ENCODE results near the gene TSLP.

TSLP gene

DNA sequence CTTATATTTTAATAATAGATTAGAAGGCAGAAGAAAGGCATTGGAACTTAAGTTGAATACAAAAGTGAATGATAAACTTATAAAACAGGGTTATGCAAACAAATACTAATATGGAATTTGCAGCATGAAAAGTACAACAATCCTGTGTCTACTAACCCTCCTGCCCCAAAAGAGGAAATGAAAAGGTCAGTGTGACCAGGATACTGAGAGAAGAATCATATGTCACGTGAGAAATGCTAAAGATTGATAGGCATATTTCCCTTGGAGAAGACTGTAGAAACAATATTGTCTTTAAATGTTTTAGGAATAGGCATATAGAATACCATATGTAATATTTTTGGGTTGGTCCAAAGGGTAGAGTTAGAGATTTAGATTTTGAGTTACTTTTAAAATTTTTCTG lies 24.5 kb downstream of the TSLP start:
- DNase-seq (ENCODE audit: low read depth, low spot score) = no peak

DNA sequence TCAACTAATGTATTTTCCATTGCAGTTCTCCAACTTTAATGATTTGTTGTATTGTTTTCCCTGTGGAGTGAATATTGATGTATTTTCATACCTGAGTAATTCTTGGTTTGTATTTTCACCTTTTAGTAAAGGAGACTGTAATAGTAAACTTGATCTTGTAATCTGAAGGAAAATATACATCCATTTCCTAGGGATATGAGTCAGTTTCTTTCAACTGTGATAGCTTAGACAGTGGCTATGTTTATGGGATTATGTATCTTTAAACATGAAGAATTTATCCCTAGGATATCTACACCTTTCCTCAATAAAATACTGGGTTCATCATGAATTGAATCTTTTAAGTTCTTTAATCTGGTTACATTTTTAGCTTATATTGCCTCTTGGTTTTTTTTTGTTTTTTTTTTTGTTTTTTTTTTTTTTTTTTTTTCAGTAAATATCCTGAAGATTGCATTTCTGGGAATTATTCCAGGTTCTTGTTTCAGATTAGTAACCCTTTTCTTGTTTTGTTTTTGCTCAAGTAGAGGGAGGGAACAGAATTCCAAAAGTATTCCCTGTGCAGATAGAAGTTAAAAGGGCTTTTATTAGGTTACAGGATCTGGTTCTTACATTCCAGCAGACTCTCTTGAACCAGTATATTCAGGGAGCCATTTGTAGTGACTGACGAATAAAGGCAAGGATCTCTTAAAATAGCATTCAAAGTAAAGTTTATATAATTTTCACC lies 27.7 kb downstream of the TSLP start:
- DNase-seq (ENCODE audit: low read depth, low spot score) = no peak

DNA sequence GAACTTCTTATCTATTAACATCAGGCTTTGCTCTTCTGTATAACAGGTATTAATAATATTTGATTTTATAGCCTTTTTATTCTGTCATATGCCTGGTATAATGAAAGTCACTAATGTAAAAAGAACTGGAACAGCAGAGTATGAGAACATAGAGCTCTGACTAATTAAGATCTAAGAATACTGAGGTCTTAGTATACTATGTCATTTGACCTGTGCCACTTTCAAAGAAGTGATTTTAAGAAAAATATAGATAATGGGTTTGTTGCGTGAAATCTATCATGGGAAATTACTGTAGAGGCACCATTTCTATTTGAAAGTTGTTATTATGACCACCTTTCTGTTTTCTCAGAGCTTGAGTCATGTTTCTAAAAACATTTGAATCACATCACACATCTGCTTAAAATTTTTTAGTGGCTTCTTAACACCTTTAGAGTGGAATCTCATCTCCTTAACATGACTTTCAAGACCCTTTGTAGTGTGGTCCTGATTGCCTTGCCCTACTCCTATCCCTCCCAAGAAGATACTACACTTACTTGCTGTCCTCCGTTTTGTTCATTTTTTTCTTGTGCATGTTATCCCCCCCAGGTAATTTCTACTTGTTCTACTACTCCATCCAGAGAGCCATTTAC lies 34.9 kb downstream of the TSLP start:
- DNase-seq (ENCODE audit: low read depth, low spot score) = no peak

DNA sequence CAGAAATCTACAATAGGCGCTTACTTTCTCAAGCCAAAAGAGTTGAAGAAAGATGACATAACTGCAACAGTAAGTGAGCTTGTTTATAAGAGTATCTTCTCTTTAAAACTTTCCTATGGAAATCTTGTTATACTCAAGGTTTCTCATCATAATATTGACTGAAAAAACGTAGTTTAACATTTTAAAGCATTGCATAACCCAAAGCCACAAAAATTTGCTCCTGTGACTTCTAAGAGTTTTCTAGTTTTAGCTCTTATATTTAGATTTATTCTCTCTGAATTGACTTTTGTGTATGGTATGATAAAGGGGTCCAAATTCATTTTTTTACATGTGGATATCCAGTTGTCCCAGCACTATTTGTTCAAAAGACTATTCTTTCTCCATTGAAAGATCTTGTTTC lies 35.9 kb downstream of the TSLP start:
- no peak for DNase-seq (ENCODE audit: low read depth, low spot score)

DNA sequence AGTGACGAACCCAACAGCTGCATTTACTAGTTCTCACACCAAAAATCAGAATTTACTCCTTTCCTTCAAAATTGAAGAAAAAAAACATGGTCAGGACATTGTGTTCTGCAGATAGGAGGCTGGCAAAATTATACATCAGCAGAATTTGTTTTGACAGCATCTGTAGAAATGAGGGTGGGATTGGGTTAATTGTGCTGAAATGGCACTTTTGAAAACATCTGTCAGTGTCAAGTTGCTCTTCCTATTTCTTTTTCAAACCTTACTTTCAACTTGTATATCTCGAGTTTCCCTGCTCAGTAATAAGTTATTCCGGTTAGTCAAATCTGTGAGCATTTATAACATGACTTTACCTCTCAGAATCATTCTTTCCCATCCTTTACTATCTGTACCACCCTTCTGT lies 40.4 kb downstream of the TSLP start:
- no peak for DNase-seq (ENCODE audit: low read depth, low spot score)

DNA sequence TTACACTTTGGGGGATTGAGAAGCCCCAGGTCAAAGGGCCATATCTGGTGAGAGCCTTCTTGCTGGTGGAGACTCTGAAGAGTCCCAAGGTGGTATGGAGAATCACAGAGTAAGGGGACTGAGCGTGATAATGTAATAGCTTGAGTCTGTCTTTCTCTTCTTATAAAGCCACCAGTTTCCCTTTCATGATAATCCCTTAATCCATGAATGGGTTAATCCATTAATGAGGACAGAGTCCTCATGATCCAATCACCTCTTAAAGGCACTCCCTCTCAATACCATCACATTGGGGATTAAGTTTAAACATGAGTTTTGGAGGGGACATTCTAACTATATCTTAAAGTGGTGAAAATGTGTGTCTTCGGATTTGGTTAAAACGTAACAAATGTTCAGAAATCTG lies 42.2 kb downstream of the TSLP start:
- DNase-seq (ENCODE audit: low read depth, low spot score) = no peak

DNA sequence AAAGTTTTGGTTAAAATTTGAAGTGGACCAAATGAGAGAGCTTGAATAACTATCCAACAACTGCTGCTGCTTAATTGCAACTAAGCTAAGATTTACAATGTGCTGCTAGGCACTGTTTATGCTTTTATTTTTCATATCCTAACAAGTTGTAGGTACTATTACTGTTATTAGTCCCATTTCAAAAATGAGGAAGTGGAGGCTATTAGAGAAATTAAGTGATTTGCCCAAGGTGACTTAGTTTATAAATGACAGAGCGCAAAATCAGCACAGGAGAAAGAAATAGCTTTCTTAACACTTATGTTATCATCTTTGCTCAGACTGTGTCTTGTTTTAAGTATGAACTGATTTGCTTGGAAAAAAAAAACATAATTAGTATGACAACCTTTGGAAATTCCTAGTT lies 43.7 kb downstream of the TSLP start:
- DNase-seq (ENCODE audit: low read depth, low spot score) = no peak

DNA sequence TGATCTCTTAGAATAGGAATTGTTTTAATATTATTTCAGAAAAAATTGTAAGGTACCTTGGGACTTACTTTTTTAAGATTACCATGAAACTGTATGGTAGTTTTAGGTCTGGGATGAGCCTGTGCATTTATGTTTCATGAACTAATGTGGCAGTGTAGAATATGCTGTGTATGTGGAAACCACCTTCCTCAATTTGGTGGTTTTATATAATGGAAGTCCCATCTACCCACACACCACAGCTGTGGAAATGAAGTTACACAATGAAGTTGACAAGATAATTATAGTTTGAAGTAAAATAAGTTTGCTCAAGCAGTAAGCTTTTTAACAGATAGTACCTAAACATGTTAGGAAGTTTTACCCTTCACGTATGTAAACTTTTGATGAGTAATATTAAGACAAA lies 45.0 kb downstream of the TSLP start:
- DNase-seq (ENCODE audit: low read depth, low spot score) = no peak

DNA sequence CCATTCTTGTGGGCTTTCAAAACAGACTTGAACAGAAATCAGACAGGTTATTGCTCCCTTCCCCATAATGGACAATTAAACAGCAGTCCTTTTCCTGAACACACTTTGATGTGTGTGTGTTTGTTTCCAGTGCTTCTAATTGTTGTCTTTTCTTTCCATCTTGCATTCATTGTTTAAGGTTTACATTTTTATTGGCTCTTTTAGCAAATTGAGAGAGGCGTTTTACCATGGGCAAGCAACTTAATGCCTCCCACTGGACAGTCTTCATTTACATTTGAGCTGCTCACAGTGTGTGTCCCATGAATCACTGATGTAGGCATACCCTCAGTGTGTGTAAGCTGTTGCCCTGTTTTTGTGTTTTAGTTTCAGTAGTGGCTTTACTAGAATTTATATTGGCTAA lies 45.6 kb downstream of the TSLP start:
- no peak for DNase-seq (ENCODE audit: low read depth, low spot score)

DNA sequence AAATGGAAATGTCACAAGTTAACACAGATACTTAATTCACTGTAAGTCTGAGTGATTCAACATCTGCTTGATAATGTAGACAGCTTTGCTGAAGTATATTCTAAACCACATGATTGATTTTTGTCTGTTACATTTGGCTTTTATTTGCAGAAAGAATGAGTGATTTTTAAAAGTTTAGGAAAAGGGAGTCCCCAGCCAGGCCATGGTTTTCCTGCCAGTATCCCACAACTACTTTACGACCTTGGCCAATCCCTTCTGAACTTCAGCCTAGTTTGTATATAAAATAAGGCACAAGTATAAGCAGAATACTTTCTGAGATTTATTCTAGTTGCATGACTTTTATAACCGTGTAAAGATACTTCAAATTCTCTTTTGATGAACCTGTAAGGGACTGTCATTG lies 47.7 kb downstream of the TSLP start:
- no peak for DNase-seq (ENCODE audit: low read depth, low spot score)

DNA sequence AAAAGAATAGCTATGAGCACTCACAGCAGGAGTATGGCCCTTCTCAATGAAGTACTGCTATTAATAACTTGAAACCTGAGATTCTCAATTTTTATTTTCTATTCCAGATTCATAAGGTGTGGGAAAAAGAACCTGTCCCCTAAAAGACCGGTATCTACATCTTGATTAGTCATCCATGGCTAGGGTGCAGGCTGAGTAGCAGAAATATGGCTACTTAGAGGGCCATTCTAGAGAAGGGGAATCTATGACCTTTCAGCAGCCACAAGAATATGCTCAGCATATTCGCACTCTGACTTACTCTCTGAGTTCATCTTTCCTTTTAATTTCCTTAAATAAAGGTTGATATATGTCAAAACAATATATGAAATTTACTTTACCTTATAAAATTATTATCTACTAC lies 48.3 kb downstream of the TSLP start:
- no peak for DNase-seq (ENCODE audit: low read depth, low spot score)

DNA sequence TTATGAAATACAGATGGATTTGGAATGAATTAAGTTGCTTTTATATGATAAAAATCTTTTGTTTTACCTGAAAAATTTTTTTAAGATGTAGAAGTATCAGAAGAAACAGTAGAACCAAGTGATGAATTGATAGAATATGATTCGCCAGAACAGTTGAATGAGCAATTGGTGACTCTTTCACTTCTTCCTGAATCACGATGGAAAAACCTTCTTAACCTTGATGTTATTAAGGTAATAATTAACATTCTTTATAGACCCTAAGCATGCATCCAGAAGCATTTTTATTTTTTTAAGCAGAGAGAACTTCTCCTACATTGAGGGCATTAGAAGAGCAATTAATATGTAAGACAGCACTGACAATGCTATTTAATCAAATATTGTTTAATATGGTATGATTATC lies 49.4 kb downstream of the TSLP start:
- DNase-seq (ENCODE audit: low read depth, low spot score) = no peak

DNA sequence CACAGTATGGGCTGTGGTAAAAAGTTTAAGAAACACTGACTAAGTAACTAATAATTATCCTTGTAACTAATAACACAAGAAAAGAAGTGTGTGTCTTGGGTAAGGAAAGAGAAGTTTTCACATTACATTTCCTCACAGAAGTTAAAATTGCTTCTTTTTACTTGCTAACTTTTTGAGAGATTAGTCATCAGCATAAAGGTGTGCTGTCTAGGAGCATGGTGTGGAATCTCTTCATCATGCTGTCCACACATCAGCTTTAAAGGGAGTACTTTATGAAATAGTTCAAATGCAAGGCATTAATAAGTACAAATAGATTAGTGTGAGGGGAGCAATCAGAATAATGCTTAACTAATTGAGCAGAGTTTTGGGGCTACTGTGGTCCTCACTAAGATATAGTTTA lies 50.4 kb downstream of the TSLP start:
- no peak for DNase-seq (ENCODE audit: low read depth, low spot score)

DNA sequence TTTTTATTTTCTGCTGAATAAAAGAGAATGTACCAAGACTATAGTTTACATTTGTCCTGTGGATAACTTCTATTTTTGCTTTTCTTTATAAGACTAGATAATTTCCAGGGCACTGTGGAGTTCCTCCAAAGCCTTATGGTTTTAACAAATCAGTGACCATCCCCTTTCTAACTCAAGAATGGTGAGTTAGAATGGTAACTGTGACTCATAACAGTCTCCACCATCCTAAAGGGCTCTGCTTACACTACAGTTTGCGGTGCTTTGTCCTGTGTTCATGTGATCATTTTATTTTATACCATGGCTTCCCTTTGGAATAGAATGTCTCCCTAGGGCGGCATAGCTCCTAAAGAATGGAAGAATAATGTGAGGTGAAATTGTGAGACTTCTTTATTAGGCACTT lies 50.9 kb downstream of the TSLP start:
- DNase-seq (ENCODE audit: low read depth, low spot score) = no peak

DNA sequence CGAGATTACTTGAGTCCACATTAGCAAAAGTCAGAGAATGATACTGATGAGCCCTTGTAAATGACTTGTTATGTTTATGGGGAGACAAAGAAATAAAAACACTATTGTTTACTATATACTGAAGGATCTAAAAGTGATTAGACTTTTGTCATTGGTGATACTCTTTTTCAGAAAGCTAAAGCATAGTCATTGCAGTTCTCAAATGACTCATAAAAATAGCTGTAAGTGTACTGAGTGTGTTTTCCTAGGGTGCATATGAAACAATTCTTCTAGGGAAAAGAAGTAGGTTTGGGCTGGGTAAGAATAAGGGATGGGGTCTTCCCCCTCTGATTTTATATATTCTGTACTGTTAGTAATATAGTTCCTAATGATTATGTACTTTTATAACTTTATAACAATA lies 53.3 kb downstream of the TSLP start:
- DNase-seq (ENCODE audit: low read depth, low spot score) = no peak

DNA sequence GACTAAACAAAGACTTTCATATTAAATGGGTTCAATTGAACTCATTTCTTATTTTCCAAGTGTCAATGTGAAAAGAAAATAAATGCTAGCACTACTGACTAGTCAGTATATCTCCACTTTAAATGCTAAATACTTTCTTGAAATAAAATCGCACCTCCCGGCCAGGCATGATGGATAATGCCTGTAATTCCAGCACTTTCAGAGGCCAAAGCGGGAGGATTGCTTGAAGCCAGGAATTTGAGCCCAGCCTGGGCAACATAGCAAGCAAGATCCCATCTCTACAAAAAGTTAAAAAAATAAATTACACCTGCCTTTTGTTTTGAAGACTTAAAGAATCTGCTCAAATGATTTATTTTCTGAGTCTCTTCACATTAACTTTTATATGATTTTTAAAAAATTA lies 55.4 kb downstream of the TSLP start:
- DNase-seq (ENCODE audit: low read depth, low spot score) = no peak

Data from smooth muscle cell of the brain vasculature (primary cell).